ENCODE data around the gene EHMT1. TPM values are rescaled to one million over a fixed set of nuclear protein-coding genes. Genes with fewer than 3 reads are reported as not detected.

Gene EHMT1
- polyA plus RNA-seq, 3 donors: 10.1 to 46.5 (median 15.0) TPM

DNA sequence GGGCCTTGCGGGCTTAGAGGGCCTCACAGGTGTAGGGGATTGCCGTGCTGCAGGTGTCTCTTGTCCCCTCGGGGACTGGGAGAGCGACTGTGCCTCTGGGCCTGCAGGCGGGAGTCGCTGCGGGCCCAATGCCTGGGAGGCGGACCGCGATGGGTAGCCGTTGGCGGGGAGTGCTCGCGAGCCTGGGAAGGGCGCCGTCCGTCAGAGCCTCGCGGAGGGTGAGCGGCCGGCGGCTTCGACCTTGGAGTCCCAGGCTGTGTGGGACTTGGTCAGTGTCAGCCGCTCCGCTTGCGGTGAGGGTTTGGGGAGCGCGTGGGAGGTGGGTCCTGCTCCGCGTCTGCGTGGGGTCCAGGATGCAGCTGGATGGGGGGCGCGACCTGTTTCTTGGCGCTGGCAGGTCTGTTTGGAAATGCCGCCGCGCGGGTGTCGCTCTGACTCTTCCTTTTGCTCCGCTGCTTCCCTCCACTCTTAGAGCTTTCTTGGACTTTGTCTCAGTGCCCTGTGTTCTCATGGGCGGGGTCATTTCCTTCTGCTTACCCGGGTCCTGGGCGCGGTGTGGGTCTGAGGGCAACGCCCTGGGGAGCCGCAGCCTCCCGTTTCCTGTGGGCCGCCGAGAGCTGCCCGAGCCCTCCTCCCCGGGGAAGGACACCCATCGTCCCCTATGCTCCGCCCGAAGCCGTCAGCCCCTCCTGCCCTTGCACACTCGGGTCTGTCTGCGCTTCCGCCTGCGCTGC lies 169.9 kb downstream of the EHMT1 start:
- no peaks in the 10 kb centered on the region for H3K4me1 Mint-ChIP-seq
- H3K9me3 ChIP-seq (replicated peaks in 1 of 2; ENCODE audit: control insufficient read depth in 1 of 2, insufficient read depth in 1 of 2, low read length in 2 of 2): peaks cover 0 to 17% of the 10 kb centered on the region in 2 donors
- TF ChIP-seq, protein P1, sequence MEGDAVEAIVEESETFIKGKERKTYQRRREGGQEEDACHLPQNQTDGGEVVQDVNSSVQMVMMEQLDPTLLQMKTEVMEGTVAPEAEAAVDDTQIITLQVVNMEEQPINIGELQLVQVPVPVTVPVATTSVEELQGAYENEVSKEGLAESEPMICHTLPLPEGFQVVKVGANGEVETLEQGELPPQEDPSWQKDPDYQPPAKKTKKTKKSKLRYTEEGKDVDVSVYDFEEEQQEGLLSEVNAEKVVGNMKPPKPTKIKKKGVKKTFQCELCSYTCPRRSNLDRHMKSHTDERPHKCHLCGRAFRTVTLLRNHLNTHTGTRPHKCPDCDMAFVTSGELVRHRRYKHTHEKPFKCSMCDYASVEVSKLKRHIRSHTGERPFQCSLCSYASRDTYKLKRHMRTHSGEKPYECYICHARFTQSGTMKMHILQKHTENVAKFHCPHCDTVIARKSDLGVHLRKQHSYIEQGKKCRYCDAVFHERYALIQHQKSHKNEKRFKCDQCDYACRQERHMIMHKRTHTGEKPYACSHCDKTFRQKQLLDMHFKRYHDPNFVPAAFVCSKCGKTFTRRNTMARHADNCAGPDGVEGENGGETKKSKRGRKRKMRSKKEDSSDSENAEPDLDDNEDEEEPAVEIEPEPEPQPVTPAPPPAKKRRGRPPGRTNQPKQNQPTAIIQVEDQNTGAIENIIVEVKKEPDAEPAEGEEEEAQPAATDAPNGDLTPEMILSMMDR (IDR thresholded peaks at IDR 0.05): no peak
- peak overlapping the region in 4 of 7 donors; percentile 34 to 78 (median 59) for H3K27ac Mint-ChIP-seq
- no peak overlapping the region for H3K4me3 Mint-ChIP-seq
- WGBS (ENCODE audit: insufficient coverage): 92% methylated on average over 47 of the region's 59 CpGs
- H3K79me2 ChIP-seq (ENCODE audit: insufficient read depth, low read length): no peaks in the 10 kb centered on the region
- peaks cover 55 to 69% of the 10 kb centered on the region in 2 donors for H3K36me3 Mint-ChIP-seq
- no peak overlapping the region for H3K27ac ChIP-seq (ENCODE audit: low read depth in 1 of 2, low read length in 2 of 2)
- intact Hi-C loops (cut with micrococcal nuclease): no loop called here
- DNase-seq: no peak
- H3K27me3 ChIP-seq (ENCODE audit: control insufficient read depth in 2 of 2, insufficient read depth in 2 of 2, low read length in 2 of 2): no peaks in the 10 kb centered on the region
- H2AFZ ChIP-seq (ENCODE audit: insufficient read depth, low read depth, low read length, poor library complexity, severe bottlenecking): no peak overlapping the region
- no peak overlapping the region for H3K9ac ChIP-seq (ENCODE audit: insufficient read depth, low read length, poor library complexity, severe bottlenecking)
- H3K4me1 ChIP-seq (ENCODE audit: control insufficient read depth in 1 of 2, insufficient read depth in 2 of 2, low read length in 2 of 2): no peaks in the 10 kb centered on the region
- H3K27me3 Mint-ChIP-seq (ENCODE audit: low read depth in 3 of 3): peaks cover 0 to 1% (median 0%) of the 10 kb centered on the region in 3 donors
- no peak overlapping the region for H3K4me2 ChIP-seq (replicated peaks; ENCODE audit: extremely low read depth, low read length, poor library complexity, severe bottlenecking)
- H3K9me3 Mint-ChIP-seq: peaks cover 0 to 16% (median 9%) of the 10 kb centered on the region in 7 donors
- H3K36me3 ChIP-seq (replicated peaks in 1 of 2; ENCODE audit: control insufficient read depth in 1 of 2, insufficient read depth in 2 of 2, low read length in 2 of 2): peaks cover 69 to 96% of the 10 kb centered on the region in 2 donors
- H3K4me3 ChIP-seq (replicated peaks in 1 of 3; ENCODE audit: low read depth in 2 of 3, low read length in 3 of 3): no peak overlapping the region
- H4K20me1 ChIP-seq (ENCODE audit: insufficient read depth, low read length): no peaks in the 10 kb centered on the region

DNA sequence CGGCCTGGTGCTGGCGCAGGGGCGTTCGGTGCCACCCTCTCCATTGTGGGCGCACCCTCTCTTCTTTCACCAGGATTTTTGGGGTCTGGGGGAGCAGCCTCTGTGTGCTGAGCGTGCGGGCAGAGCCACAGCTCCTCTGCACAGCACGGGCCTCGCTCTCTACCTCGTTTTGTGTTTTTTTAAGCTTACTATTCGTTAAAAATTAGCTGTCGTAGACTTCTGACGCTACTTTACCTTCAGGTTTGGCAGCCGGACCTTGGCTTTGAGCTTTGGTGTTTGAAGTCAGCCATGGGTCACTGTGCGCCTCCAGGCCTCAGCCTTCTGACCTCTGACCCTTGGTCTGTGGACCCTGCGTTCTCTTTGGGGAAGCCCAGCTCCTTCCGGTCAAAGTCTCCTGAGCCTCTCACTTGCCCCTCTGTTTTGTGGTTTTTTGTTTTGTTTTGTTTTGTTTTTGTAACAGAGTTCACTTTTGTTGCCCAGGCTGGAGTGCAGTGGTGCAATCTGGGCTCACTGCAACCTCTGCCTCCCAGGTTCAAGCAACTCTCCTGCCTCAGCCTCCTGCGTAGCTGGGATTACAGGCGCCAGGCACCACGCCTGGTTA lies 170.6 kb downstream of the EHMT1 start:
- Mint-ChIP-seq H3K9me3 (peaks cover 0 to 16% (median 9%) of the 10 kb centered on the region in 7 donors), H3K27me3 (ENCODE audit: low read depth in 3 of 3) (peaks cover 0 to 1% (median 0%) of the 10 kb centered on the region in 3 donors), H3K4me3 (no peak overlapping the region), H3K27ac (peak overlapping the region in 4 of 7 donors; percentile 19 to 89 (median 46)), H3K4me1 (no peaks in the 10 kb centered on the region), H3K36me3 (peaks cover 62 to 70% of the 10 kb centered on the region in 2 donors)
- Histone ChIP-seq H3K27me3 (ENCODE audit: control insufficient read depth in 2 of 2, insufficient read depth in 2 of 2, low read length in 2 of 2) (no peaks in the 10 kb centered on the region), H3K27ac (ENCODE audit: low read depth in 1 of 2, low read length in 2 of 2) (peak overlapping the region in 1 of 2 donors; percentile 4), H3K4me1 (ENCODE audit: control insufficient read depth in 1 of 2, insufficient read depth in 2 of 2, low read length in 2 of 2) (no peaks in the 10 kb centered on the region), H3K4me3 (replicated peaks in 1 of 3; ENCODE audit: low read depth in 2 of 3, low read length in 3 of 3) (no peak overlapping the region), H4K20me1 (ENCODE audit: insufficient read depth, low read length) (no peaks in the 10 kb centered on the region), H2AFZ (ENCODE audit: insufficient read depth, low read depth, low read length, poor library complexity, severe bottlenecking) (no peak overlapping the region), H3K36me3 (replicated peaks in 1 of 2; ENCODE audit: control insufficient read depth in 1 of 2, insufficient read depth in 2 of 2, low read length in 2 of 2) (peaks cover 68 to 95% of the 10 kb centered on the region in 2 donors), H3K79me2 (ENCODE audit: insufficient read depth, low read length) (no peaks in the 10 kb centered on the region), H3K4me2 (replicated peaks; ENCODE audit: extremely low read depth, low read length, poor library complexity, severe bottlenecking) (no peak overlapping the region), H3K9me3 (replicated peaks in 1 of 2; ENCODE audit: control insufficient read depth in 1 of 2, insufficient read depth in 1 of 2, low read length in 2 of 2) (peaks cover 0 to 17% of the 10 kb centered on the region in 2 donors), H3K9ac (ENCODE audit: insufficient read depth, low read length, poor library complexity, severe bottlenecking) (no peak overlapping the region)
- TF ChIP-seq, protein P1 (IDR thresholded peaks at IDR 0.05): no peak
- no peak for DNase-seq
- intact Hi-C loops (cut with micrococcal nuclease): no loop called here
- 91% methylated on average over 13 of the region's 20 CpGs for WGBS (ENCODE audit: insufficient coverage)
